ENCODE results near the gene MCEE.
"Not testable (repeated sequence)": the region's sequence is repeated elsewhere in the genome, so short reads cannot be mapped to it uniquely, and the experiment has no call there.

DNA sequence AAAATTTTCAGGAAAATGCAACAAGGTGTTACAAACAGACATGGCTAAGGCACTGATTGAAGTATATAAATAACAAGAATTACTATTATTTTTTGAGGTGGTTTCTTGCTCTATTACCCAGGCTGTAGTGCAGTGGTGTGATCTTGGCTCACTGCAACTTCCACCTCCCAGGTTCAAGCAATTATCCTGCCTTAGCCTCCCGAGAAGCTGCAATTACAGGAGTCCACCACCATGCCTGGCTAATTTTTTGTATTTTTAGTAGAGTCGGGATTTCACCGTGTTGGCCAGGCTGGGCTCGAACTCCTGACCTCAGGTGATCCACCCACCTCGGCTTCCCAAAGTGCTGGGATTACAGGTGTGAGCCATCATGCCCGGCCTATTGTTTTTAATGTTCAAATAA is 23.6 kb downstream of the MCEE start:
- TF ChIP-seq POLR2AphosphoS5, POLR2A, TAF1, SPI1 (IDR thresholded peaks at IDR 0.05; ENCODE audit: low read depth, low read length): not testable (repeated sequence)

Measured in GM12891 (cell line).